ENCODE measurements around the gene ALCAM.

The ALCAM gene

DNA sequence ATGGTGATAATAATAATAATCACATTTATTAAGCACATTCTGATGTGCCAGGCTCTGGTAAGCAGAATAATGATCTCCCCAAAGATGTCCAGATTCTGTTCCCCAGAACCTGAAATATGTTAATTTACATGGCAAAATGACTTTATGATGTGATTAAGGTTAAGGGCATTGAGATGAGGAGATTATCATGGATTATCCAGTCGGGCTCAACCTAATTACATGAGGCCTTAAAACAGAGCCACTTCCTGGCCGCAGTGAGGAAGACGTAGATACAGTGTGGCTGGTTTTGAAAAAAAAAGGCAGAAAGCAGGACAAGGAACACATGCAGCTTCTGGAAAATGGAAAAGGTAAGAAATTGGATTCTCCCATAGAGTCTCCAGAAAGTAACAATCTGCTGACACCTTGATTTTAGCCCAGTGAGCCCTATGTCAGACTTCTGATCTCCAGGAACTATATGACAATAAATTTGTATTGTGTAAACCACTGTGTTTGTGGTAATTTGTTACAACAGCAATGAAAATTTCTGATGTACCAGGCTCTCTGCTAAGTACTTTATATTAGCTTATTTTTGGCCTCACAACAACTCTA, 126.7 kb downstream of the ALCAM start:
- no peak for DNase-seq (ENCODE audit: low spot score)

DNA sequence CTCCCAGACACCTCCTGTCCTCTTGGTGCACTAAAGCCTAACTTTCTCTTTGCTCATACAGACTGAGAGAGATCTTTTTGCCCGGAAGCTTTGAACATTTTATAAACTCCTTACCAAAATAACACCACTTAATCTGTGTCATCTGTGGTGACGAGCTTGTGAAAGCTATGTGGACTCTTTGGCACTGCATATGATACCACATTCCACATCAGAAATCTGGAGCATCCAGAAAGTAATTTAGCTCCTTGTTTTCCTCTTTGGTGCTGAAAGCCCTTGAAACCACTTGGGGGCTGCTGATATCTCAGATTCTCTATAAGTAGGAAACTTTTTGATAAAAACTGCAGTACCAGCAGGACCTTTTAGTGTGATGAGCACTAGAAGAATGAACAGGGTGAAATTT, 128.3 kb downstream of the ALCAM start:
- no peak for DNase-seq (ENCODE audit: low spot score)

DNA sequence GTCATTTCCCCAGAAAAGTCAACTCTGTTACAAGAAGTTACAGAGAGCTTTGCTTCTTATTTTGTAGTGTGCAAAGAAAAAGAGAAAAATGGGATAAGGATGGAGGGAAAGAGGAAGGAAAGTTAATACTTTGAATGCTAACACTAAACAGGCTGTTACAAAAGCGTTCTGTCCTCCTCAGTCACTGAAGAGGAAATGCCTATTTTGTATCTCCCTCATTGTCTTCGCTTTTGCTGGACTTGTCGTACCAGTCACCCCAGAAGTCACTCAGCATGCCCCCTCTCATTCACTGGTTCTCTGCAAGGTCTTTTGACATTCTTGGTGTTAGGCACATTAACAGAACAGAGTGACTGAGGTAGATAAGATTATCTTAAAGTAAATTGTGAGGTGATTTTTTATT, 129.6 kb downstream of the ALCAM start:
- DNase-seq (ENCODE audit: low spot score) = no peak

DNA sequence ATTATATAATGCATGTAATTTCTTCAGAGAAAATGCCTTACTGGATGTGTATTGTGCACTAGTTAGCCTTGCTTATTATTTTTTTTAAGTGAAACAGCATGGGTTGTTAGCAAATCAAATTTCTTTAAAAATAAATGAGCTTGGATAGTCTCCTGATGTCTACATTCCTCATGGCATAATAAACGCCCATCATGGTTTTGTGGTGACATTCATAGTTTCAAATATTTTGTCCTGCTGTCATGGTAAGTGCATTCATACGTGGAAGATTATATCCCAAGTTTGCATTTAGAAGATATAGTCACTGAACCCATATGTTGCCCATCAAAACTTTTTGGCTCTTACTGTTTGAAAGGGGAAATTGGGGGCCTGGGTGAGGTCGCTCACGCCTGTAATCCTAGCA, 130.7 kb downstream of the ALCAM start:
- no peak for DNase-seq (ENCODE audit: low spot score)

DNA sequence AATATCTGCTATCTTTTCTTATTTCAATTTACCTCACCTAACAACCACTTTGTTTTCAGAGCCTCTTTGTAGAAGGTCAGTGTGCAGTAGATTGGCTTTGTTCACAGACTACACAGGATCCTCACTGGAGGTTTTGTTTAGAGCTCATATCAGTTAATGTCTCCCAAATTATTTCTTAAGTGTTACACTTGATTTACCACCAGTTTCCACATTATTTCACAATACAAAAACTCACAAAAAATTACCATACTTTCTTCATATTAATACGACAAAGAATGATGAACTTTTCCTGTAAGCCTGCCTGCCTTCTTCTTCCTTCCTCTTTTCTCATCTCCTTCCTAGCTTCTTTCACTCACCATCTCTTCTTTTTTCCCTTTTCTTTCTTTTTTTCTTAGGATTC, 133.3 kb downstream of the ALCAM start:
- DNase-seq (ENCODE audit: low spot score) = no peak

DNA sequence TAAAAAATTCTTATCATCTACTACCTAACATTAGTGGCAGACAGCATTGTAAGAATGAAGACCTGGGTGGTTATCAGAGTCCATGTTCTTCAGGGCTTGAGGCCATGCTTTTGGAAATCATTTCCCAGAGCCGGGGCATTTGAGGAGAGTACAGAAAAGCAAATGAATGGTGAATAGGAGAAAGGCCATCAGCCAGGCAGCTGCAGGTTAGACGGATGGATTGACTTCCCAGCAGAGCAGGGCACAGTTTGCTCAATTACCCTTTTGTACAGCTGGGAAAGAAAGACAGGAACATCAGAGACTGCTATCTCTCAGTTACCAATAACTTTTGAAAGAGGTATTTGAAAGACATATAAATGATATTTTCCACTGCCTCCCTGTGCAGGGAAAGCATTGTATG, 135.6 kb downstream of the ALCAM start:
- no peak for DNase-seq (ENCODE audit: low spot score)

DNA sequence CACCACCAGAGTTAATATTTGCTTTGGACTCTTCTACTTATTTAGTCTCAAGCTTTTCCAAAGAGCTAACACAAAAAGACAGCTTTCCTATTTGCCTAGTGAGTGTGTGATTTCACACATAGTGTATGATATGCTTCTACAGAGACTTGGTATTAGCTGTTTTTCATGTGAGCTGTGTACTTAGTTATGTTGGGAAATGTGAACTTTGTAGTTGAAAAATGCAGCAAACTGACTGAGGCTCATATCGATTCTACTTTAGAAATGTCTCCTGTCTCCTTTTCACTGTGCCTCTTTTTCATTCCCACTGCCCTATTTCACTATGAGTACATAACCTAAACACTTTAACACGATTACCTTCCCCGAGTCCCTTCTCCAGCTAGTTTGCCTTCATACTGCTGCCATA, 136.5 kb downstream of the ALCAM start:
- no peak for DNase-seq (ENCODE audit: low spot score)

DNA sequence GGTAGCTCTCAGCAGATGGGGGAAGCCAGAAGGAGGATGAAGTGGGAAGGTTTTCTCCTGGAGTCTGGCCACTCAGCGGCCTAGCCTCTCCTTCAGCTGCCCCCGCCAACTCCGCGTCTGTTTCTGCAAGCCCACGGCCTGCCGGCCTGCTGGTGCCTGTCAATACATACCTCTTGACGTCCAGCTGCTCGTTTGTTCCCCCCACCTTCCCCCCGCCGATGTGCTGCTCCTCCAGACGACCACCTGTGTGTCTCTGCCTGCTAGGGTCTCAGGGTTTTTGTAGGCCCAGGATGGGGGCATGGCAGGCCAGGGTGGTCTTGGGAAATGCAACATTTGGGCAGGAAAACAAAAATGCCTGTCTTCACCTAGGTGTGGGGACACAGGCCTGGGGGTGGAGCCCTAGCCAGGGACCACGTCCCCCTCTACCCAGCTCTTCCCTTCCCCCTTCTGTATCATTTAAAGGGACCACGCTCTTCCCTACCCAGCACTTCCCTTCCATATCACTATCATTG, 137.8 kb downstream of the ALCAM start:
- DNase-seq (ENCODE audit: low spot score) = no peak

DNA sequence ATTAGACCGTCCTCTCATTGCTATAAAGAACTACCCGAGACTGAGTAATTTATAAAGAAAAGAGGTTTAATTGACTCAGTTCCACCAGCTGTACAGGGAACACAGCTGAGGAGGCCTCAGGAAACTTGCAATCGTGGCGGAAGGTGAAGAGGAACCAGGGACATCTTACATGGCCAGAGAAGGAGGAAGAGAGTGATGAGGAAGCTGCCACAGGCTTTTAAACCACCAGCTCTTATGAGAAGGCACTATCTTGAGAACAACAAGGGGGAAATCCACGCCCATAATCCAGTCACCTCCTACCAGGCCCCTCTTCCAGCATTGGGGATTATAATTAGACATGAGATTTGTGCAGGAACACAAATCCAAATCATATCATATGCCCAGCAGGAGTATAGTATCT, 138.5 kb downstream of the ALCAM start:
- DNase-seq (ENCODE audit: low spot score) = no peak

DNA sequence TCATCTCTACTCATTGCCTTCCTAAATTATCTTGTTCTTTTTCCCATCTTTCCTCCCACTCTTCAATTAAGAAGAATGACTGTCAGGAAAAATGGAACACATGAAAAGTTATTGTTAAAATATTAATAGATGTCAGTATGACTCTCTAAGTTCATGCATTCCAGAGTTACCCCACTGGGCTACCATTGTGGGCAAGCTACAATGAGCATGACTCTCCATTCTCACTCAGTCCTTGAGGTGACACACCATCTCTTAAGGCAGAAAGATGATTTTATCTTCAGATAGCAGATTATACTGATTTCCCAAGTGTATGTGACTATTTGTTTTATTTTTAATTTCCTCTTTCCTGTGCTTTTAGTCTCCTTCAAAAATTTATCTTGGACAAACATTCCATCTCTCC, 144.3 kb downstream of the ALCAM start:
- no peak for DNase-seq (ENCODE audit: low spot score)

DNA sequence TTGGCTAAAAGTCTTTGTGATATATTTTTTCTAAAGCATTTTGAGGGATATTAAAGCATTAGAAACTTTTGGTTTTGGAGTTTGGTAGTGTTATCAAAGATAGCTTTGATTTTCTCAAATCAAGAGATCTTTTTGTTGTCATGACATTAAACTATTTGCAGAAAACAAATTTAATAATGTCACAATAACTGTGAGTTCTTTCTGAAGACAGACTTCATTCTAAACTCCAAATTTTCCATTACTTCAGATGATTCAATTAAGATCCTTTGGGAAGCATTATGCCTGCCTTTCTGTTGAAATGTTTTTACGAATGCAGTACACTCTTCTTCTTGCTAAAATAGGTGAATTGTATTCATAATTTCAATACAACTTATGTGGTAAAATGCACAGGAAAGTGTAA, 145.4 kb downstream of the ALCAM start:
- no peak for DNase-seq (ENCODE audit: low spot score)

DNA sequence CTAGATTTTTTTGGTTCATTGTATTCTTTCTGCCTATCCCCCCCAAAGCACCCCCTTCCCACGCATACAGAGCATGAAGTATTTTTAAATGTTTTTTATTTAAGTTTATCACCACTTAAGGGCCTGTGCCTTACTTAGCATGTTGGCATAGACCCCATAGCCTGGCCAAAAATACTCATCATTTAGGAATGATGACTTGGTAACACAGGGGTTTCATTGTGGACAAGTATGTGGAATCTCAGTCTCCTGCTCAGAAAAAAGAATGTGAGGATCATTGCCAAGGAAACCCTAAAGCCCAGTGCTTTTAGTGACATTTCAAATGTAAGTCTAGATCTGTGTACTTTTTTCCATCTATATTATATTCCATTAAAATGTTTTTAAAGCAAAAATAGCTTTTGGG, 146.3 kb downstream of the ALCAM start:
- no peak for DNase-seq (ENCODE audit: low spot score)

DNA sequence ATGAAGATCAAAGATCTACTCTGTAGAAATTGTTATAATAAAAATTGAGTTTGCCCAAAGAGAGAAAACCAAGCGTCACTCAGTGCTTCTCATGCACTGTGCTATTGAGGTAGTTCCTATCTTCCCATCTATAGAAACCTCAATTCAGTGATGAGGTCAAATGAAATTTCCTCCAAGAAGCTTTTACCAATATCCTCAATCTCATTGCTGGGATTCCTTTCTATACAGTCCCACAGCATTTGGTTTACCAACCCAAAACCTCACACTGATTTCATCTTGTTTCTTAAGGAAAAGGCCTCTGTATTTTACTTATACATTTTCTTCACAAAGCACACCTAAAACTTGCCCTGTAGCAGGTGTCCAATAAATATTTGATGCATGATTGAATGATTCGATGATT, 147.2 kb downstream of the ALCAM start:
- DNase-seq (ENCODE audit: low spot score) = no peak

DNA sequence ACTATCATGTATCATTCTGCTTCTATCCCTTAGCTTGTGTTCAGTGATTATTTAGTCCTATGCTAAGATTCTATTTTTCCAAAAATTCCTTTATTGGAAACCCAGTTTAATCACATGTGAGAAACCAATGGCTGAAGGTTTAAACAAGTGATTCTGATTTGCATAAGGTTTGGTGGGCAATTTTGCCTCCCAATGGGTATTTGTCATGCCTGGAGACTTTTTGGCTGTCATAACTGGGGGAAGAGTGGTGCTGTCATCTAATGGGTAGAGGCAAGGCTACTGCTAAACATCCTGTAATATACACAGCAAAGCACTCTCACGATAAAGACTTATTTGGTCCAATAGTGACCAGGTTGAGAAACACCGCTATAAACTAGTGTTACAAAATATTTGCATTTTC, 148.7 kb downstream of the ALCAM start:
- DNase-seq (ENCODE audit: low spot score) = no peak

DNA sequence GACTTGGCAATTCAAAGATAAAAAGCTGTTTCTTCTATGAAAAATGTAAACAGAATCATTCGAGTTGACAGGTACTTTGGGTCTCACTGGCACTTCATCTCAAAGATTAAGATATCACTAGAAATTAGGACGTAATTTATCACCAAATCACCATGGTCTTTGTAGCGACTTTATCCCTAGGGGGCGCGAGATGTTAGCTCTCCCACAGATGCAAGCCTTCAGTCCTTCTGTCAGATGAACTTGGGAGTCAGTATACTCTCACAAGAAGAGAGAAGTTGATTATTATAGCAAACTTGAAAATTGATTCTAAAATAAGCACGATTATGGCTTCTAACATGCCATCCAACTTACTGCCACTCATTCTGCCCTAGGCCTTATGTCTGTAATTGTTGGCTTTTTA, 150.3 kb downstream of the ALCAM start:
- no peak for DNase-seq (ENCODE audit: low spot score)

DNA sequence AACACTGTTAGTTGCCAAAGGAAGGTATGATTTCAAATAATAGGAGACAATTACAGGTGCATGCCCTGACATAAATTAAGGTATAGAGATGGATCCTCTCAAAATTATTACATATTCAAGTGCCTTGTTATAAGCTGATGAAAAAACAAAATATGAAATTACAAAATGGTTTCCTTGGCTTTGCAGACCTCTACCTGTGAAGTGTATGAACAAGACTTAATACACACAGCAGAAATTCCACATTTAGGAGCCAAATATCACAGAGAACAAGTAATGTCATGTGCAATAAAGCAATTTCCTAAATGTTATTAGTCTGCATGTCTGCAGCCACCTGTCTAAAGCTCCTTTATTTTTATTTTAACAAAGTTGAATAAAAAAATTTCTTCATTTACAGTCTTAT, 151.5 kb downstream of the ALCAM start:
- no peak for DNase-seq (ENCODE audit: low spot score)

DNA sequence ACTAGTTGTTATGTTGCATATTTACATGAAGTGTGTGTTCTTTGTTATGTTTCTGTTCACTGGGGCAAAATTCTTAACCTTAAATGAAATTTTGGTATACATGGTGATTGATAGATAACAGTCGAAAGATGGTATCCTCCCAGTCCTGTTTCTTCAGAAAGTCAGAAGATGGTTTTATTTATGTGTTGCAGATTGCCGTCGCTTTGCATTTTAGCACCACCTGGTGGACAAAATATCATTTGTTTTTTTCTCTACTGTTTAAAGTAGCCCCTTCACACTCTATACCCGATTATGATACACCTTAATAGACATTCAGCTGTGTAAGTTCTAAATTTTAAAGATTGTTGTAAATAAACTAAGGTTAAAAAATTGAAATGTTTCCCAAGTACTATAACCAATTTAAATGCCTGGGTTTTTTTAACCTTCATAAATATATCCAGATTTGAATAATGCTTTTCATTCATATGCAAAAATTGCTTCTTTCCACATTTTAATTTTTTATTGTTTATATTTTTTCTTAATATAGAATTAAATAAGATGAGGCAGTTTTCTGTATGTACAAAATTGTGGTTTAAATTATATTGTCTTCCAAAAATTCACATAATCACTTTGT, 152.2 kb downstream of the ALCAM start:
- DNase-seq (ENCODE audit: low spot score) = peak; percentile 78

DNA sequence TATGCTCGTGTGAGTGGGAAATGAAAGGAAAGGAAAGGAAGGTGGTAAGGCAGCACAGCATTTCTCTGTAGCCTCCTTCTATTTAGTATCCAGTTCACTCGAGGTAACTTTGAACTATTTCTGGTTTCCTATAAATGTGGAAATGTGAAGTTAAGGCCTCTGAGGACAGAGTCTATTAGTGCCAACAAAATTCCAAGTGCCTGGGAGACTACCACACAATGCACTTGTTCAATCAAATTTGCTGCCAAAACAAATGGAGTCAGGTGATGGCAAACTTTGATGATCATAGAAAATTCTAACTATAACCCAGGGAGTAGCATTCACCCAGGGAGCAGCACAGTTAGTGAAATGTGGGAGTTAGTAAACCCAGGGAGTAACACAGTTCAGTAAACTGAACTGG, 155.1 kb downstream of the ALCAM start:
- DNase-seq (ENCODE audit: low spot score) = no peak

DNA sequence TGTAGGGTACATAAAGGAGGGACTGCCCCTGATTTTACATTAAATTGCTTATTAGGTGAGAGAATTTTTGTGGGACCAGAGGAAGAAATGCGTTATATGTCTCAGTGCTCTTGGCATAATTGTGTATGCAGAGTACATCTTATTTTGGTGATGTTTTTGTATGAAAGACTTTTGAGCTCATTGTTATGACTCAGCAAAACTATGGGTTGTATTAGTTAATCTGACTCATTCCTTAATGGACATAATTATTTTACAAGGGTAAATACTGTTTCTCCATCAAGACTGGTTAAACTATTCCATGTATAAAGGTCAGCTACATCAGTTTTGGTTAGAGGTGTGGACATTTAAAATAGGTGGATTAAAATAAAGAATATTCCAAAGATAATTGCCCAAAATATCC, 156.8 kb downstream of the ALCAM start:
- DNase-seq (ENCODE audit: low spot score) = no peak

DNA sequence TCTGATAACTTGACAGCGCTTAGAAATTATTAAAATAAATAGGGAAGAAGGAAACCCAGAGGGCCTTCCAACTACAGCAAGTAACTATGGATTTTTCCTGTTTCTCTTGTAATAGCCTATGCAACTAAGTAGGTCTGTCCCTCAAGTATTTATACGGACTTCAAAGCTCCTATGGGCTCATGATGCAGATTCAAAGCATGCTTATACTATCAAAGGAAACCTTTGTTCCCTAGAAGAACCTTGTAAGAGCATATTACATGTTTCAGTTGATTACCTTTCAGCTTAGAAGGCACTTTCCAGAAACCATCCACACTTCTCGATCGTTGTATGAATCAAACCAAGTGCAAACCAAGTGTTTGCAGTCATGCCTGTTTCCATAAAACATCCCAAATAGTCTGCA, 158.8 kb downstream of the ALCAM start:
- DNase-seq (ENCODE audit: low spot score) = no peak

DNA sequence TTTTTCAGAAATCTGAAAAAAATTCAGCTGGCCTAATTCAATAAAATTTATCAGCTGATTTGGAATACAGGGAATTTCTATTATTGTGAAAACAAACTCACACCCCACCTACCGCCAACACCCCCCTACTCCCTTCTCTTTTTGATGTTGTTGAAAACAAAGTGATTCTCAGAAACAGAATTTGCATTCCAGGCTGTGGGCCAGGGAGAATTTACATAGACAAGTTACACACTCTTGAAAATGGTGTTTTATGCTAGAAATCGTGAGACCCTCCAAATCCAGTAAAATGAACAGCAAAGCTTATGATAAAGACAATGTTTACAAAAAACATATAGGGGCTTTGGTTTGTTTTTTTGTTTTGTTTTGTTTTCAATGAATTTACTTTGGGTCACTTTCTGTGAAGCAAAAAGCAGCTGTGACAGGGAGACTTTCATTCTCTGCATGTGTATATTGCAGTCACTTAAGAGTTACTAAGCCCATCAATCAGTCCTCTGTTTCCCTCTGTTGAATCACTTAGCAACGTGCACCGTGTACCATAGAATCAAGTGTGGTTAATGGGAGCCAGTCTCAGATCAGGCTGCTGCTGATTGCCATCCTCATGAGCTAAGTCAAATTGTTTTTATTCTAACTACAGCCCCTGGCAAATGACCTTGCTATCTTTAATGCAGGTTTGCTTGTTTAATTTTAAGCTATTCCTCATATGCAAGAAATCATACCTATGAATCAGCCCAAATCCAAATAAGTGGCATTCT, 159.8 kb downstream of the ALCAM start:
- no peak for DNase-seq (ENCODE audit: low spot score)

DNA sequence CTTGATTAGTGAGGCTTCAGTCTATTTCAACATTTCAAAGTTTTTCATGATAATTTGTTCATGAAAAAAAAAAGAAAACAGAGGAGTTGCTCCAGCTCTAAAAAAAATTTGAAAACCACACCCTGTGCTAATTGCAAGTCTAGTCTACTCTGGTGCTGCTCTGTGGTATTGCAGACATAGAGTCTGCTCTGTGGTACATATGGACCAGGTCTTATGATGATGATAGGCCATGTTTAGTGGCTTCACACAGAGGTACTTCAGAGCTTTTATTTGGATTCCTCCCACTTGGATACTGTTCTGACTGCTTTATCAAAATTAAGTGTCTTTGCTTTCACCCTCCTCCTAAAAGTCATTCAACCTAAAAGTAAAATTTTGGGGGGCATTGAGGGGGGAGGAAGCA, 160.8 kb downstream of the ALCAM start:
- no peak for DNase-seq (ENCODE audit: low spot score)

DNA sequence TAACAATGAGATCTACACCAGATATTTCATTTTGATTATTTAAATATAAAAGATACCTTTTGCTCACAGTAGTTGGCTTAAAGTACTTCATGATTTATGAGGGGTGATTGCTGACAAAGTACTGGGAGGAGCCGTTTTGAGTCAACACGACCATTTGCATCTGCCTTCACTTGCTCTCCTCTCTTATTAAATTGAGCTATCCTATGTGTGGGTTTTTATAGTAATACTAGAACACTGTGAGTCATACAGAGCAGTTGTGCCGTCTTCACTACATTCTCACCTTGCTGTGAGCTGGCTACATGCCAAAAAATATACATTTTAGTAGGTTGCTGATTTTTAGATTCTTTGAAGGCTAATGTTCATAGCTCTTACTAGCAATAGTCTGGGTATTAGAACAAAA, 161.2 kb downstream of the ALCAM start:
- DNase-seq (ENCODE audit: low spot score) = no peak

DNA sequence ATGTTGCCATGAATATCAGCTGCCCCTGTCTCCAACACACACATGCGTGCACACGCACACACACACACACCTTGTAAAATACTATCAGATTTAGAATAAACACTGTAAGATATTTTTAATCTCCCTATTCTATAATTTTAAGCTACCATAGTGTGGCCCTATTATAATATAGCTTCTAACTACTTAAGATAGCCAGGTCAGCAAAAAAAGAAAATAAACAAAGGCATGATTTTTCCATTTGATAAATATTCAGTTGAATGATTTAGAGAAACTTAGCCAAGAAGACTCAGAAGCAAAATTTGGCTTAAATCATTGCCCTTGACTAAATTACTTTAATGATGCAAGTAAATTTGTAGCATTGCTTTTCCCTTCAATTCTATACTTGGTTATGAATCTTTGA, 162.2 kb downstream of the ALCAM start:
- no peak for DNase-seq (ENCODE audit: low spot score)

All from cerebellar cortex (tissue), 1 donor.